ENCODE results near the gene ATP5PD. TPM values are rescaled to one million over a fixed set of nuclear protein-coding genes. Genes with fewer than 3 reads are reported as not detected.

Gene ATP5PD
- total RNA-seq, 1 experiment from 2014 or later, result 413 TPM

GRCh38 chr17:75036643-75037268 lies 10.0 kb downstream of the ATP5PD start:
- Histone ChIP-seq H3K36me3 (ENCODE audit: control insufficient read depth, insufficient read depth, low read length) (0 out of 2 replicates have a peak, but pooled peaks cover 2% of the 10 kb centered on the region), H3K27me3 (ENCODE audit: control insufficient read depth, insufficient read depth, low read length) (no peaks in the 10 kb centered on the region), H3K4me3 (ENCODE audit: low read depth in 2 of 2, low read length in 2 of 2) (peak overlapping the region; percentile 55 to 66; a peak in 2 of 4 replicates), H3K27ac (ENCODE audit: low read length) (peak overlapping the region; percentile 87), H3K4me1 (ENCODE audit: control insufficient read depth, insufficient read depth, low read length) (peaks cover 10% of the 10 kb centered on the region; the same call in 1 of the 2 replicates), H3K9me3 (ENCODE audit: control insufficient read depth, insufficient read depth, low read depth, low read length) (no peaks in the 10 kb centered on the region)
- intact Hi-C loops (cut with micrococcal nuclease; ENCODE audit: unreplicated experiment), result no loop called here
- TF ChIP-seq POLR2AphosphoS5 (IDR thresholded peaks at IDR 0.05; ENCODE audit: low read depth, low read length) (no peak; the same call in 1 of the 2 replicates), TCF7L2 (IDR thresholded peaks at IDR 0.05; ENCODE audit: low read depth, low read length) (peak; percentile 92)
- no TSS peak for BruUV-seq (replicated peaks)
- DNase-seq (ENCODE audit: low read depth, low spot score), result no peak
- in situ Hi-C loops (cut with HindIII; ENCODE audit: low pct_unique_long_range_greater_than_20kb, low sequenced_read_pairs), result no loop called here
- ATAC-seq, result no peak
- POLR2A ChIA-PET, result no interaction called here
- CTCF ChIA-PET, result interaction anchor here (0.8 to 3.7 kb wide), 4 partner anchors 17 to 246 kb away, joined by 3 to 29 read pairs (median 6); no protein-coding TSS in a partner anchor

DNA sequence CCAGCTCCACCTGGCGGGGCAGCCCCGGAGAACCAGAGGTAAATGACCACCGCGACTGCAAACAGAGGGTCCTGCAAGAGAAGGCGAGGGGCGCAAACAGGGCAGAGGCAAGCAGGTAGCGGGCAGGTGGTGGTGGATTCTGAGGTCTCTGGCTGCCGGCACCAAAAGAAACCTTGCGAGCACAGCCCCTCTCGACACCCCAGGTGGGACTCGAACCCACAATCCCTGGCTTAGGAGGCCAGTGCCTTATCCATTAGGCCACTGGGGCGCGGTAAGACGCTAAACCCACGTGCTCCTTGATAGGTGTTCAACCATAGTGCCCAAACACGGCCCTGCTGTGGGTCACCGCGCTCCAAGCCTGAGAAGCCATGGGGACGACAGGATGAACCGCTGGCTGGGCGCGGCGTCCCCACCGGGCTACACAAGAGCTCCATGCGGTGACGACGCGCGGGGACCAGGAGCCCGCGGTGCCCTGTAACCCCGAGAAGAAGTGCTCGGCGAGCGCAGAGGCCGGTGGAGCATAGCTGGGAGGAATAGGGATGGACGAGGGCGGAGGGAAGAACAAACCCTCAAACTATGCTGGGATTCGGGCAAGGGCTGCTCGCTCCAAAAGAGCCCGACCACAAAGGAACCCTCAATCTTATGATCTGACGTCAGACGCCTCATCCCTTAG lies 12.4 kb downstream of the ATP5PD start:
- ChIA-PET POLR2A (interaction anchor here (0.7 to 2.2 kb wide), 3 partner anchors 22 to 156 kb away, joined by 3 to 10 read pairs (median 3); partner anchors contain the start of gene MRPL58), CTCF (interaction anchor here (0.5 to 3.7 kb wide), 4 partner anchors 20 to 111 kb away, joined by 3 to 29 read pairs (median 6); partner anchors contain the start of gene USH1G)
- ATAC-seq (peak; percentile 76), DNase-seq (ENCODE audit: low read depth, low spot score) (peak; percentile 84)
- intact Hi-C loops (cut with micrococcal nuclease; ENCODE audit: unreplicated experiment), result no loop called here
- no peaks in the 10 kb centered on the region for H3K36me3 ChIP-seq (ENCODE audit: control insufficient read depth, insufficient read depth, low read length)
- H3K27ac ChIP-seq (ENCODE audit: low read length), result peak overlapping the region; percentile 93
- BruUV-seq (replicated peaks), result no TSS peak
- H3K27me3 ChIP-seq (ENCODE audit: control insufficient read depth, insufficient read depth, low read length), result no peaks in the 10 kb centered on the region
- peak overlapping the region; percentile 66 to 88 for H3K4me3 ChIP-seq (ENCODE audit: low read depth in 2 of 2, low read length in 2 of 2)
- TF ChIP-seq, protein P1, sequence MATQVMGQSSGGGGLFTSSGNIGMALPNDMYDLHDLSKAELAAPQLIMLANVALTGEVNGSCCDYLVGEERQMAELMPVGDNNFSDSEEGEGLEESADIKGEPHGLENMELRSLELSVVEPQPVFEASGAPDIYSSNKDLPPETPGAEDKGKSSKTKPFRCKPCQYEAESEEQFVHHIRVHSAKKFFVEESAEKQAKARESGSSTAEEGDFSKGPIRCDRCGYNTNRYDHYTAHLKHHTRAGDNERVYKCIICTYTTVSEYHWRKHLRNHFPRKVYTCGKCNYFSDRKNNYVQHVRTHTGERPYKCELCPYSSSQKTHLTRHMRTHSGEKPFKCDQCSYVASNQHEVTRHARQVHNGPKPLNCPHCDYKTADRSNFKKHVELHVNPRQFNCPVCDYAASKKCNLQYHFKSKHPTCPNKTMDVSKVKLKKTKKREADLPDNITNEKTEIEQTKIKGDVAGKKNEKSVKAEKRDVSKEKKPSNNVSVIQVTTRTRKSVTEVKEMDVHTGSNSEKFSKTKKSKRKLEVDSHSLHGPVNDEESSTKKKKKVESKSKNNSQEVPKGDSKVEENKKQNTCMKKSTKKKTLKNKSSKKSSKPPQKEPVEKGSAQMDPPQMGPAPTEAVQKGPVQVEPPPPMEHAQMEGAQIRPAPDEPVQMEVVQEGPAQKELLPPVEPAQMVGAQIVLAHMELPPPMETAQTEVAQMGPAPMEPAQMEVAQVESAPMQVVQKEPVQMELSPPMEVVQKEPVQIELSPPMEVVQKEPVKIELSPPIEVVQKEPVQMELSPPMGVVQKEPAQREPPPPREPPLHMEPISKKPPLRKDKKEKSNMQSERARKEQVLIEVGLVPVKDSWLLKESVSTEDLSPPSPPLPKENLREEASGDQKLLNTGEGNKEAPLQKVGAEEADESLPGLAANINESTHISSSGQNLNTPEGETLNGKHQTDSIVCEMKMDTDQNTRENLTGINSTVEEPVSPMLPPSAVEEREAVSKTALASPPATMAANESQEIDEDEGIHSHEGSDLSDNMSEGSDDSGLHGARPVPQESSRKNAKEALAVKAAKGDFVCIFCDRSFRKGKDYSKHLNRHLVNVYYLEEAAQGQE (IDR thresholded peaks at IDR 0.05; ENCODE audit: insufficient read depth in 1 of 2, low read depth in 2 of 2, low read length in 1 of 2), result peak in 1 of 2 experiments; percentile 60; a peak in 1 of 4 replicates
- TF ChIP-seq POLR2AphosphoS5 (IDR thresholded peaks at IDR 0.05; ENCODE audit: low read depth, low read length), result no peak
- no peaks in the 10 kb centered on the region for H3K9me3 ChIP-seq (ENCODE audit: control insufficient read depth, insufficient read depth, low read depth, low read length)
- H3K4me1 ChIP-seq (ENCODE audit: control insufficient read depth, insufficient read depth, low read length), result peaks cover 10% of the 10 kb centered on the region; the same call in 1 of the 2 replicates
- in situ Hi-C loops (cut with HindIII; ENCODE audit: low pct_unique_long_range_greater_than_20kb, low sequenced_read_pairs), result no loop called here

DNA sequence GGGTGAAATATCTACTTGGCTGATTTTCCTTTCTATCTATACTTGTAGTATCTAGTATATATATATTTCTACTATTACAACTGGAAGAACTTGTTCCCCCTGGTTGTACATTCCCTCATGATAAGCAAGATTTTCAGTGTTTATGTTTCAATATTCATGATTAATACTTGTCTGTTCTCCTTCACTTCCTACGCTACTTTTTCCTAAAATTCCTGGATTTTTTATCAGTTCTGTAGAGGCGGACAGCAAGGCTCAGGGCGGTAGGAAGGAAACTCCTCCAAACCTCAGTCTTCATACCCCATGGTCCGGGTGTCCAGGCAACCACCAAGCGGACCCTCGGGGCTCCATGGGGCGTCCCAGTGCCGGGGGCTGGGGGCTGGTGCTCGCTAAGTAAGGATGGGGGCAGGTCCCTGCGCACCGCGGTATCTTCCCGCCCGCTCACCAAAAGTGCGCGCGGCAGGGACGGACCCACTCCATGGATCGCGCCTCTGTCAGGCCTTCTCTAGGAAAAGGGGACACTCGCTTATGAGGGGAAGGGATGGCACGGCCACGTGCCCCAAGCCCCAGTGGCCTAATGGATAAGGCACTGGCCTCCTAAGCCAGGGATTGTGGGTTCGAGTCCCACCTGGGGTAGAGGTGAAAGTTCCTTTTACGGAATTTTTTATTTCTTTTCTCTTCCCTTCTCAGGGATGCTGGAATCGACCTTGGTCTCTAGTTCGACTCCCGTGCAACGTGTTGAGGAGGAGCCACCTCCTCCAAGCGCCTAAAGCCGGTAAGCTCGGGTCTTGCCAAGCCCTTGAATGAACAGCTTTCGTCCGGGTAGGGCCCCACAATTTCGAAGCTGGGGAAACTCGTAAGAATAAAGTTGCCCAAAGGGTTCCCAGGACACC lies 13.2 kb downstream of the ATP5PD start:
- Histone ChIP-seq H3K27me3 (ENCODE audit: control insufficient read depth, insufficient read depth, low read length) (no peaks in the 10 kb centered on the region), H3K27ac (ENCODE audit: low read length) (peak overlapping the region; percentile 86), H3K36me3 (ENCODE audit: control insufficient read depth, insufficient read depth, low read length) (no peaks in the 10 kb centered on the region), H3K9me3 (ENCODE audit: control insufficient read depth, insufficient read depth, low read depth, low read length) (no peaks in the 10 kb centered on the region), H3K4me3 (ENCODE audit: low read depth in 2 of 2, low read length in 2 of 2) (peak overlapping the region; percentile 66 to 88), H3K4me1 (ENCODE audit: control insufficient read depth, insufficient read depth, low read length) (peaks cover 10% of the 10 kb centered on the region; the same call in 1 of the 2 replicates)
- ChIA-PET POLR2A (interaction anchor here (0.7 to 2.2 kb wide), 2 partner anchors 21 to 52 kb away, joined by 3 to 10 read pairs; partner anchors contain the start of gene MRPL58), CTCF (interaction anchor here (1.7 to 3.7 kb wide), 2 partner anchors 21 to 72 kb away, joined by 6 to 29 read pairs; no protein-coding TSS in a partner anchor)
- BruUV-seq (replicated peaks), result no TSS peak
- in situ Hi-C loops (cut with HindIII; ENCODE audit: low pct_unique_long_range_greater_than_20kb, low sequenced_read_pairs) (no loop called here), intact Hi-C loops (cut with micrococcal nuclease; ENCODE audit: unreplicated experiment) (loop anchor here (2.0 kb wide), 1 partner anchor 73 kb away; no protein-coding TSS in a partner anchor)
- DNase-seq (ENCODE audit: low read depth, low spot score), result peak; percentile 92
- TF ChIP-seq SIN3A (IDR thresholded peaks at IDR 0.05; ENCODE audit: borderline replicate concordance, insufficient read depth, low read depth, low read length) (0 out of 2 replicates have a peak, but pooled peaks have one; percentile 91), TCF7L2 (IDR thresholded peaks at IDR 0.05; ENCODE audit: low read depth, low read length) (no peak)
- TF ChIP-seq, protein P1 (IDR thresholded peaks at IDR 0.05; ENCODE audit: insufficient read depth in 1 of 2, low read depth in 2 of 2, low read length in 1 of 2), result 0 out of 4 replicates have a peak, but pooled peaks of 1 of the 2 experiments have one; percentile 38
- peak; percentile 74 for ATAC-seq

Measured in Panc1 (cell line).